Fibroblast of mammary gland (primary cell): ENCODE measurements around the gene PDE6D.

Experiments used
- DNase-seq: peaks from one replicate; pipeline ENCODE4 v3.0.0-alpha.2; 2010; ENCODE audit warnings: low read depth
- H3K4me3 ChIP-seq: 2 replicates; pipeline ENCODE4 v1.5.1; 2011; ENCODE audit warnings: low read depth, mild to moderate bottlenecking, low read length, moderate library complexity; ENCODE audit not compliant: control insufficient read depth
- CTCF ChIP-seq: conservative IDR thresholded peaks from 2 replicates; pipeline ENCODE4 v1.5.1; 2011; ENCODE audit warnings: low read depth, low read length, inconsistent platforms; ENCODE audit not compliant: control insufficient read depth, insufficient read depth

The PDE6D gene

GRCh38 chr2:231727621-231728020 lies 53.5 kb downstream of the PDE6D start:
- H3K4me3 ChIP-seq, result no peak overlapping the region
- TF ChIP-seq CTCF, result no peak
- no peak for DNase-seq

- TF ChIP-seq CTCF, result no peak
- no peak for DNase-seq
- no peak overlapping the region for H3K4me3 ChIP-seq
Observed at GRCh38 chr2:231726276-231726675, 54.8 kb downstream of the PDE6D start.

- no peak overlapping the region for H3K4me3 ChIP-seq
- TF ChIP-seq CTCF, result no peak
- DNase-seq, result no peak
Observed at GRCh38 chr2:231725476-231725875, 55.6 kb downstream of the PDE6D start.

- DNase-seq, result no peak
- no peak for TF ChIP-seq CTCF
- no peak overlapping the region for H3K4me3 ChIP-seq
Observed at GRCh38 chr2:231722721-231723307, 58.3 kb downstream of the PDE6D start.

GRCh38 chr2:231720987-231721966 lies 59.8 kb downstream of the PDE6D start:
- no peak for DNase-seq
- no peak for TF ChIP-seq CTCF
- H3K4me3 ChIP-seq, result no peak overlapping the region

- DNase-seq, result no peak
- TF ChIP-seq CTCF, result no peak
- H3K4me3 ChIP-seq, result no peak overlapping the region
Observed at GRCh38 chr2:231720292-231720986, 60.6 kb downstream of the PDE6D start.
